CD4-positive, alpha-beta T cell (primary cell): Measurements from ENCODE around the gene AGFG2. TPM values are rescaled to one million over a fixed set of nuclear protein-coding genes. Genes with fewer than 3 reads are reported as not detected.

Experiments
- ATAC-seq: fragments of 200-7000 bp; cut with Tn5 transposase; one replicate; pipeline ENCODE4 v1.10.0; 2022; ENCODE audit warnings: mild to moderate bottlenecking; ENCODE audit not compliant: poor library complexity
- CTCF ChIA-PET: fragments of 350-600 bp; sonication (Branson Sonifier 250); formaldehyde crosslinking; loops from one replicate; lab custom pipeline; 2021; ENCODE audit warnings: antibody characterized with exemption, inconsistent platforms; lab: Charles Lee
- POLR2A ChIA-PET: fragments of 350-600 bp; sonication (Branson Sonifier 250); formaldehyde crosslinking; loops from one replicate; lab custom pipeline; 2021; ENCODE audit warnings: antibody characterized with exemption, inconsistent platforms; lab: Charles Lee
- DNase-seq, 14 experiments: peaks; one replicate each; pipeline ENCODE4 v3.0.0-alpha.2; 2013 to 2020; ENCODE audit warnings: mixed read lengths in 2 of 14
- H3K27ac ChIP-seq, 2 donors: one replicate each; pipeline versions ENCODE4 v1.5.1 to v1.7.0; 2013; ENCODE audit warnings: low read length in 2 of 2, low read depth in 1 of 2, mild to moderate bottlenecking in 1 of 2
- H3K27me3 ChIP-seq, 2 experiments: 1 replicate in 1 of 2; 2 replicates in 1 of 2; pipeline versions ENCODE4 v1.6.1 to v1.7.0; 2013; ENCODE audit warnings: low read length in 2 of 2, control low read depth in 1 of 2, mild to moderate bottlenecking in 1 of 2, moderate library complexity in 1 of 2; ENCODE audit not compliant: insufficient read depth in 2 of 2, control insufficient read depth in 1 of 2
- H3K36me3 ChIP-seq: one replicate; pipeline ENCODE4 v1.6.1; 2013; ENCODE audit warnings: low read length, control low read depth; ENCODE audit not compliant: insufficient read depth
- H3K4me1 ChIP-seq: one replicate; pipeline ENCODE4 v1.6.1; 2013; ENCODE audit warnings: low read length, control low read depth; ENCODE audit not compliant: insufficient read depth
- H3K4me3 ChIP-seq: one replicate; pipeline ENCODE4 v1.5.1; 2013; ENCODE audit warnings: mild to moderate bottlenecking, low read length, moderate library complexity
- H3K9me3 ChIP-seq, 2 experiments: 1 replicate in 1 of 2; 2 replicates in 1 of 2; pipeline versions ENCODE4 v1.6.1 to v1.7.0; 2013; ENCODE audit warnings: low read length in 2 of 2, mild to moderate bottlenecking in 2 of 2, control low read depth in 1 of 2, moderate library complexity in 1 of 2; ENCODE audit not compliant: control insufficient read depth in 1 of 2, insufficient read depth in 1 of 2
- H3K27ac Mint-ChIP-seq: one replicate; pipeline ENCODE4 v1.8.0; 2020; ENCODE audit warnings: mixed read lengths
- H3K27me3 Mint-ChIP-seq: one replicate; pipeline ENCODE4 v1.8.0; 2021; ENCODE audit warnings: mixed read lengths
- H3K36me3 Mint-ChIP-seq: one replicate; pipeline ENCODE4 v1.8.0; 2021; ENCODE audit warnings: low read depth, mixed read lengths
- H3K4me1 Mint-ChIP-seq: one replicate; pipeline ENCODE4 v1.8.0; 2021; ENCODE audit warnings: low read depth, mixed read lengths
- H3K4me3 Mint-ChIP-seq: one replicate; pipeline ENCODE4 v1.8.0; 2020; ENCODE audit warnings: mild to moderate bottlenecking, mixed read lengths
- H3K9me3 Mint-ChIP-seq: one replicate; pipeline ENCODE4 v1.8.0; 2020; ENCODE audit warnings: mixed read lengths
- CTCF ChIP-seq: fragments of 200-600 bp; IDR thresholded peaks from one replicate; pipeline ENCODE4 v1.8.0; 2022; ENCODE audit warnings: antibody characterized with exemption, mild to moderate bottlenecking
- intact Hi-C, 2 experiments: fragments of 100-400 bp; cut with DNase I in 1 of 2; cut with micrococcal nuclease in 1 of 2; formaldehyde crosslinking; loops; one replicate each; pipeline versions ENCODE4 v1.15.1 to v1.9.0; 2023 to 2025; cut with DNase I, micrococcal nuclease
- total RNA-seq, 174 experiments: library from RNA in 2 of 174; stranded (reverse) in 2 of 174; gene quantifications; one replicate each; pipeline ENCODE4 v1.2.3 and lab custom pipeline; 2021 to 2026

AGFG2 gene
- total RNA-seq, 2 experiments from 2014 or later = 6.6 to 9.9 TPM

- DNase-seq (no peak), ATAC-seq (no peak)
- Mint-ChIP-seq H3K4me3 (no peak overlapping the region), H3K36me3 (peaks cover 41% of the 10 kb centered on the region), H3K27me3 (no peaks in the 10 kb centered on the region), H3K9me3 (no peaks in the 10 kb centered on the region), H3K27ac (no peak overlapping the region), H3K4me1 (peaks cover 24% of the 10 kb centered on the region)
- no peak for TF ChIP-seq CTCF
- POLR2A ChIA-PET = interaction anchor here (4.6 kb wide), 1 partner anchor 12 kb away, joined by 70 read pairs; the partner anchor contains the start of genes FBXO24 and LRCH4
- no peaks in the 10 kb centered on the region for H3K27me3 ChIP-seq
- peaks cover 58% of the 10 kb centered on the region for H3K36me3 ChIP-seq
- H3K27ac ChIP-seq = no peak overlapping the region
- H3K9me3 ChIP-seq = no peaks in the 10 kb centered on the region
- no peak overlapping the region for H3K4me3 ChIP-seq
- peaks cover 45% of the 10 kb centered on the region for H3K4me1 ChIP-seq
- intact Hi-C loops = no loop called here
- CTCF ChIA-PET = no interaction called here
Measured at GRCh38 chr7:100572949-100573675, 34.1 kb downstream of the AGFG2 start.

DNA sequence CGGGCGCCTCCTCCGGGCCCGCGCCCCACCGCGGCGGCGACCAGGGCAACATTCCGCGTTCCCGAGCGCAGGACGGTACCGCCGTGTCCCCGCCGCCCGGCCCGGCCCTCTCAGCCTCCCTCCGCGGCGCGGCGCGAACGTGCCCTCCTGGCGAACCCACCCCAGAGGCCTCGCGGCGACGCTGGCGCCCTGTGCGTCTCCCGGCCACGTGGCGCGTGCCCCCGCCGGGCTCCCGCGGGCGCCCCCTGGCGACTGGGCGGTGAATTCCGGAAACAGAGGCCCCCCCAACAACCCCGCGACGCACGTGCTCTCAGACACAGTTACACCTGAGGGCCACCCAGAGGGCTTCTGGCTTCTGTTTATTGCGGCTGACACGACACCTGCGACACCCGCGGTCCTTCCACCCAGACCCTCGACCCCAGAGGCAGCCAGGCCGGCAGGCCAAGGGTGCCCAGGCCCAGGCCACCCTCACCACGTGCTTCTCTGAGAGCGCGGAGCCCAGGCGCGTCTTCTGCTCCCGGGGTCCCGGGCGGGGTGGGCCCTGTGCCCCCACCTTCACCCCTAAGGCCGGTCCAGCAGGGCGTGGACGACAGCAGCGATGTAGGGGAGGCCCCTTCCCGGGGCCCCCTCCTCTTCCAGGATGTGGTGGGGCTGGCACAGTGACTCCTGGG lies 34.8 kb downstream of the AGFG2 start, which contains the start of gene SAP25:
TSS of gene SAP25 (minus strand) at position 210 of the 671 bp plus-strand sequence. CDS start at position 52, 158 bp downstream.
- peaks cover 65% of the 10 kb centered on the region for H3K36me3 ChIP-seq
- Mint-ChIP-seq H3K9me3 (no peaks in the 10 kb centered on the region), H3K4me1 (peaks cover 18% of the 10 kb centered on the region), H3K4me3 (no peak within 1 kb of the TSS), H3K36me3 (peaks cover 42% of the 10 kb centered on the region), H3K27me3 (no peaks in the 10 kb centered on the region), H3K27ac (no peak within 1 kb of the TSS)
- H3K4me1 ChIP-seq = peaks cover 38% of the 10 kb centered on the region
- H3K9me3 ChIP-seq = no peaks in the 10 kb centered on the region
- no peaks in the 10 kb centered on the region for H3K27me3 ChIP-seq
- no peak within 1 kb of the TSS for H3K4me3 ChIP-seq
- no peak for ATAC-seq
- no peak within 1 kb of the TSS for H3K27ac ChIP-seq
- intact Hi-C loops = no loop called here
- ChIA-PET CTCF (no interaction called here), POLR2A (interaction anchor here (4.6 kb wide), 1 partner anchor 11 kb away, joined by 70 read pairs; the partner anchor contains the start of genes FBXO24 and LRCH4)
- TF ChIP-seq CTCF = no peak
- peak in 1 of 14 experiments; percentile 42 for DNase-seq

- Mint-ChIP-seq H3K27me3 (no peaks in the 10 kb centered on the region), H3K4me3 (no peak overlapping the region), H3K36me3 (peaks cover 46% of the 10 kb centered on the region), H3K9me3 (no peaks in the 10 kb centered on the region), H3K4me1 (peaks cover 11% of the 10 kb centered on the region), H3K27ac (no peak overlapping the region)
- Histone ChIP-seq H3K4me3 (no peak overlapping the region), H3K27ac (no peak overlapping the region), H3K4me1 (peaks cover 30% of the 10 kb centered on the region), H3K9me3 (no peaks in the 10 kb centered on the region), H3K36me3 (peaks cover 71% of the 10 kb centered on the region), H3K27me3 (no peaks in the 10 kb centered on the region)
- intact Hi-C loops = no loop called here
- POLR2A ChIA-PET = interaction anchor here (4.6 kb wide), 1 partner anchor 11 kb away, joined by 70 read pairs; the partner anchor contains the start of genes FBXO24 and LRCH4
- DNase-seq (no peak), ATAC-seq (no peak)
- CTCF ChIA-PET = no interaction called here
- TF ChIP-seq CTCF = no peak
Measured at GRCh38 chr7:100574362-100575205, 35.6 kb downstream of the AGFG2 start.
